Measurements from ENCODE around the gene DNAJC7.

DNAJC7 gene

GRCh38 chr17:42002792-42003301 is 14.4 kb downstream of the DNAJC7 start:
- no peak for TF ChIP-seq YY1 (IDR thresholded peaks at IDR 0.05; ENCODE audit: low read depth)
- TF ChIP-seq USF1 (IDR thresholded peaks at IDR 0.05) = no peak
- TF ChIP-seq EP300 (IDR thresholded peaks at IDR 0.05; ENCODE audit: borderline replicate concordance) = no peak
- TF ChIP-seq TEAD4 (IDR thresholded peaks at IDR 0.05) = no peak
- TF ChIP-seq FOXM1 (IDR thresholded peaks at IDR 0.05; ENCODE audit: borderline replicate concordance, low read depth) = no peak
- no peak for TF ChIP-seq TAF1 (IDR thresholded peaks at IDR 0.05; ENCODE audit: low read depth)
- TF ChIP-seq CREB1 (IDR thresholded peaks at IDR 0.05; ENCODE audit: low read depth) = no peak
- TF ChIP-seq EGR1 (IDR thresholded peaks at IDR 0.05) = no peak
- no peak for TF ChIP-seq TCF12 (IDR thresholded peaks at IDR 0.05; ENCODE audit: low read depth)
- TF ChIP-seq ZBTB7A (IDR thresholded peaks at IDR 0.05; ENCODE audit: low read depth) = no peak
- no peak for TF ChIP-seq RAD21 (IDR thresholded peaks at IDR 0.05; ENCODE audit: low read depth)
- TF ChIP-seq MAX (IDR thresholded peaks at IDR 0.05) = no peak
- no peak for TF ChIP-seq CEBPB (IDR thresholded peaks at IDR 0.05)
- TF ChIP-seq NFIC (IDR thresholded peaks at IDR 0.05) = no peak
- no peak for TF ChIP-seq REST (IDR thresholded peaks at IDR 0.05; ENCODE audit: low read depth)

- no peak for TF ChIP-seq YY1 (IDR thresholded peaks at IDR 0.05; ENCODE audit: low read depth)
- no peak for TF ChIP-seq ZBTB7A (IDR thresholded peaks at IDR 0.05; ENCODE audit: low read depth)
- TF ChIP-seq TAF1 (IDR thresholded peaks at IDR 0.05; ENCODE audit: low read depth) = no peak
- TF ChIP-seq USF1 (IDR thresholded peaks at IDR 0.05) = no peak
- TF ChIP-seq EGR1 (IDR thresholded peaks at IDR 0.05) = no peak
- TF ChIP-seq TCF12 (IDR thresholded peaks at IDR 0.05; ENCODE audit: low read depth) = no peak
- no peak for TF ChIP-seq CREB1 (IDR thresholded peaks at IDR 0.05; ENCODE audit: low read depth)
- TF ChIP-seq RAD21 (IDR thresholded peaks at IDR 0.05; ENCODE audit: low read depth) = no peak
- TF ChIP-seq NFIC (IDR thresholded peaks at IDR 0.05) = no peak
- TF ChIP-seq CEBPB (IDR thresholded peaks at IDR 0.05) = no peak
Measured at GRCh38 chr17:42002175-42002791, 15.0 kb downstream of the DNAJC7 start.

DNA sequence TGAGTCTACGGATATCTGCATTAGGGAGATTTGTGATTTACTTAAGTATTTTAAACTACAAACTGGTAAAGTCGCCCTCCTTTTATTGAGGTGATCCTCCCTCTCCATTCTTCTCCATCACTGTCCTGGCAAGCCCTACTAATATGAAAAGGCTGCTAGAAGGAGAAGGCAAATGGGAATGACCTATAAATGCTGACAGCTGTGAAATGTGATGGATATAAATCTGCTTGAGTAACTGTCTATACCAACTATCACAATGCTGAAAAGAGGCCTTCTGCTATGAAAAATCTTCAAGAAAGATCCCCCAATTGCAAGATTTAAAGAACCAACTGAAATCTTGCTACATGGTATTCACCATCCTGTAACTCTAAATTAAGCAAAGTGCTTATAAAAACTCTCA is 15.5 kb downstream of the DNAJC7 start:
- TF ChIP-seq FOXM1 (IDR thresholded peaks at IDR 0.05; ENCODE audit: borderline replicate concordance, low read depth) (no peak), RAD21 (IDR thresholded peaks at IDR 0.05; ENCODE audit: low read depth) (no peak), CEBPB (IDR thresholded peaks at IDR 0.05) (no peak), MAX (IDR thresholded peaks at IDR 0.05) (no peak), ZBTB7A (IDR thresholded peaks at IDR 0.05; ENCODE audit: low read depth) (no peak), YY1 (IDR thresholded peaks at IDR 0.05; ENCODE audit: low read depth) (no peak), EP300 (IDR thresholded peaks at IDR 0.05; ENCODE audit: borderline replicate concordance) (no peak), USF1 (IDR thresholded peaks at IDR 0.05) (no peak), EGR1 (IDR thresholded peaks at IDR 0.05) (no peak), TCF12 (IDR thresholded peaks at IDR 0.05; ENCODE audit: low read depth) (no peak), CREB1 (IDR thresholded peaks at IDR 0.05; ENCODE audit: low read depth) (no peak), NFIC (IDR thresholded peaks at IDR 0.05) (no peak), TEAD4 (IDR thresholded peaks at IDR 0.05) (no peak), TAF1 (IDR thresholded peaks at IDR 0.05; ENCODE audit: low read depth) (no peak), REST (IDR thresholded peaks at IDR 0.05; ENCODE audit: low read depth) (no peak)

DNA sequence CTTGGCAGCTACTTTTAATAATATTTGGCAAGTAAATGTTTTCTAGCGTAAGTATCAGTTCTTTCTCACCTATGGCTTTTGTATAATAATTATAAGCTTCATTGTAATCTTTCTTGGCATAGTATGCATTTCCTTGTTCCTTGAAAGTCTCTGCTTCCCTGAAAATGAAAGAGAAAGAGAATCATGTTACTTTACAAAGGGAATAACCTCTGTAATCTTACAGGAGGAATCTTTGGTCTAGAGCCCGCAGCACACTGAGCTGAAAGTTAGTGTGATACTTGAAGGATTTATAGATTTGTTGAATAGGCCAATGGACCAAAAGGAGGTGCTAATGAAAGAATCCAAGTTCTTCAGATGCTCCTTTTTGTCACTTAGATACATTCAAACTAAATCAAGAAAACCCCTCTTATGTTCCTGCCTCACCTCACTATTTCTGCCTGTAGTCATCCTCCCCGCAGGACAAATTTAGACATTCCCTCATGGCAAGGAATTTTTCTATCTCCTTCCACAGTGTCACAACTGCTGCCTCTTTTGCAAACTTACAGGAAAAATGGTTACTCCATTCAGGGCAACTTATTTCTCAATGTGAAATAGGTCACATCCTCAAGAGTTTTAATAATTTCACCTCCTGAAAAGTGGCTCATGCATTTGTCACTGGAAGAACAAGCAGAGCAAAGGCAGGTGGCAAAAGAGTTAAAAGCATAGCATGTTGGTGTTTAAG is 16.7 kb downstream of the DNAJC7 start:
- TF ChIP-seq TEAD4 (IDR thresholded peaks at IDR 0.05) = no peak

GRCh38 chr17:41998497-41998896 is 18.7 kb downstream of the DNAJC7 start:
- no peak for TF ChIP-seq REST (IDR thresholded peaks at IDR 0.05; ENCODE audit: low read depth)
- TF ChIP-seq FOXM1 (IDR thresholded peaks at IDR 0.05; ENCODE audit: borderline replicate concordance, low read depth) = no peak
- TF ChIP-seq RAD21 (IDR thresholded peaks at IDR 0.05; ENCODE audit: low read depth) = no peak
- no peak for TF ChIP-seq ZBTB7A (IDR thresholded peaks at IDR 0.05; ENCODE audit: low read depth)
- no peak for TF ChIP-seq USF1 (IDR thresholded peaks at IDR 0.05)
- TF ChIP-seq EP300 (IDR thresholded peaks at IDR 0.05; ENCODE audit: borderline replicate concordance) = no peak
- no peak for TF ChIP-seq NFIC (IDR thresholded peaks at IDR 0.05)
- no peak for TF ChIP-seq EGR1 (IDR thresholded peaks at IDR 0.05)
- no peak for TF ChIP-seq TCF12 (IDR thresholded peaks at IDR 0.05; ENCODE audit: low read depth)
- no peak for TF ChIP-seq YY1 (IDR thresholded peaks at IDR 0.05; ENCODE audit: low read depth)
- TF ChIP-seq CREB1 (IDR thresholded peaks at IDR 0.05; ENCODE audit: low read depth) = no peak
- no peak for TF ChIP-seq TEAD4 (IDR thresholded peaks at IDR 0.05)
- TF ChIP-seq MAX (IDR thresholded peaks at IDR 0.05) = no peak
- no peak for TF ChIP-seq CEBPB (IDR thresholded peaks at IDR 0.05)
- TF ChIP-seq TAF1 (IDR thresholded peaks at IDR 0.05; ENCODE audit: low read depth) = no peak

All from Ishikawa (cell line).